ENCODE measurements around the gene VASH2. TPM values are rescaled to one million over a fixed set of nuclear protein-coding genes. Genes with fewer than 3 reads are reported as not detected.
A peak's percentile ranks its signal among the peaks of the same experiment; 100 is the strongest.

Gene VASH2
- polyA plus RNA-seq, 1 donor = 5.1 TPM

DNA sequence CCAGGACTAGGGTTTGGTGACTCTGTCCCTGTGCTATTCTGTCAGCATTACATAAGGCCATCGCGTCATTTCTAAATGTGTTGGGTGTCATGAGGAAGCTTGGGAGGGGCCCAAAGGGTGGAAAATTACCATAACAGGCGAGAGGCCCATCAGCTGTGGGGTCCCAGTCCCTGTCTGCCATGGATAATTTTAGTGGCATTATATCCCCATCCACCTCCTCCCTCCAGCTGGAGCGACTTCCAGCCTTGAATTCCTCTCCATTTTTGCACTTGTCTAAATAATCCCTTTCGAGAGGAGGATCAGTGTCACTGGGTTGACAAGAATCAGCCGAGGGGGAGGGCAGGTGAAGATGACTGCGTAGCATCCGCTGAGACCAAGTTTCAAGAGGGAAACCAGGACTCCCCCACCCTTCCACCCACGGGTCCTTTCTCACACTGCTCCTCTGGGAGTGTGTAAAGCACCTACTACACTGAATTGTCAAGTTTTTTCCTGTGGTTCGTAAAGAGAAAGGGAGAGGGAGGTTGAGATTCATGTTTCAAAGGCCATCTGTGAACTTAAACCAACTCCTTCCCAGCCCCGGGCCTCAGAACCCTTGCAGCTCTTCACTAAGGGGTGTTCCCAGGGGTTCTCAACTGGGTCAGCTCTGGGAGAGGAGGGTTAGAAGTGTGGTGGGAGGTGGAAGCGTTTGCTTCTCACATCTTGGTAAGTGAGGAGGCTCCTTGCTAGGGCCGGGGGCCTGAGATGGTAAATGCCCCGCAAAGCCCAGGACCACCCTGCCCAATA lies 29.2 kb downstream of the VASH2 start:
- WGBS (ENCODE audit: insufficient coverage, low lambda C conversion rate) = no CpG with 5 or more reads among the region's 14 CpGs
- Histone ChIP-seq H3K36me3 (ENCODE audit: control insufficient read depth, insufficient read depth, low read length) (peaks cover 4% of the 10 kb centered on the region), H3K4me1 (ENCODE audit: control insufficient read depth, insufficient read depth, low read length) (no peaks in the 10 kb centered on the region), H3K27ac (ENCODE audit: low read length) (no peak overlapping the region), H3K27me3 (ENCODE audit: control insufficient read depth, insufficient read depth, low read length) (no peaks in the 10 kb centered on the region), H3K4me3 (ENCODE audit: low read length) (no peak overlapping the region), H3K9me3 (ENCODE audit: control insufficient read depth, low read depth, low read length) (no peaks in the 10 kb centered on the region)
- DNase-seq = no peak

DNA sequence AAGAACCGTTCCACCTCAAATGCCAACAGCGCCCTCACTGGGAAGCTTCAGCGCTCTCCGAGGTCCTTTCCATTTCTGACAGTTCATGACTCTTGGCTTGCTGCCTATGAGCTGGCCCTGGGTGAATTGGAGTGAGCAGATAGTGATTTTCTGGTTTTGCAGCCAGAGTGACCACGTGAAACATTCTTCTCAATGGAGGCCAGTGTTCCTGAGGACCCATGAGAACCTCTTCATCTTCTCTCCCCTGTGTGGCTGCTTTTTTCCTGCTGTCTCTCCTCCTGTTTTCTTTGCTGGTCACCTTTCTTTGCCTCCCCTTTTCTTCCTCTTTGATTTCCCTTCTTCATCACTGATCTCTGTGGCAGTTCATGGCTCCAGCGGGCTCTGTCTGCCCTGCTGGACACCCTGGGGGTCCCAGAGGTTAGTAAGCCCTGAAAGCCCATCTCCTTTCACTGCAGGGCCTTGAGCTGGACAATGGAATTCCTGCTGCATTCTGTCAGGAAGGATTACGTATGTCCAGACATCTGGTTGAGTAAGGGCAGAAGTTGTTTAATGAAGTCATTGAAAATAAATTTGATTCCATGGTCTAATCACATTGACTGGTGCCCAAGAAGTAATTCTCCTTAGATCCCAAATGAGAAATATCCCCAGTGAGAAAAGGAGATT lies 29.9 kb downstream of the VASH2 start:
- no peaks in the 10 kb centered on the region for H3K27me3 ChIP-seq (ENCODE audit: control insufficient read depth, insufficient read depth, low read length)
- H3K9me3 ChIP-seq (ENCODE audit: control insufficient read depth, low read depth, low read length) = no peaks in the 10 kb centered on the region
- DNase-seq = no peak

DNA sequence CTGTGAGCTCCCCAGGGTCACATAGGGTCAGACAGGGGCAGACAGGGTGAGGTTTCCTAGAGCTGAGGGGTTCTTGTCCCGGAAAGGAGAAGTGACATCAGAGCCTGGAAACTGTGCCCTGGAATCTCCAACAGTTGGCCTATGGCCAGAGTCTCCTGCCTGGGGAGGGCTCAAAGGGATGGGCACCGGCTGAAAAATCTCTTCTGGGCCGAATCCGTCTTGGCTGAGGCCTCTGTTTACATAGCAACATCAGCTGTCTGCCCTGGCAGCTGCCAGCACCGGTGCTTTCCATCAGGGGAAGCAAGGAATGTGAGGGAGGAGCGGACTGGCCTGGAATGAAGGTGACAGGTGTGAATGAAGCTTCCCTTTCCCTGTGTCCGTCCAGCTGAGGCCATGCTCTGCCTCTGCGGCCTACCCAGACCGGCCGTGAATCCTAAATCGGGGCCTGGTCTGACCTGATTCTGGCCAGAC lies 30.7 kb downstream of the VASH2 start:
- DNase-seq = peak in 1 of 2 donors; percentile 46

More for the DNA sequence above, 29.9 kb downstream of the VASH2 start:
- no peak overlapping the region for H3K27ac ChIP-seq (ENCODE audit: low read length)
- H3K4me3 ChIP-seq (ENCODE audit: low read length) = no peak overlapping the region
- WGBS (ENCODE audit: insufficient coverage, low lambda C conversion rate) = no CpG with 5 or more reads among the region's 7 CpGs
- no peaks in the 10 kb centered on the region for H3K4me1 ChIP-seq (ENCODE audit: control insufficient read depth, insufficient read depth, low read length)
- H3K36me3 ChIP-seq (ENCODE audit: control insufficient read depth, insufficient read depth, low read length) = no peaks in the 10 kb centered on the region

DNA sequence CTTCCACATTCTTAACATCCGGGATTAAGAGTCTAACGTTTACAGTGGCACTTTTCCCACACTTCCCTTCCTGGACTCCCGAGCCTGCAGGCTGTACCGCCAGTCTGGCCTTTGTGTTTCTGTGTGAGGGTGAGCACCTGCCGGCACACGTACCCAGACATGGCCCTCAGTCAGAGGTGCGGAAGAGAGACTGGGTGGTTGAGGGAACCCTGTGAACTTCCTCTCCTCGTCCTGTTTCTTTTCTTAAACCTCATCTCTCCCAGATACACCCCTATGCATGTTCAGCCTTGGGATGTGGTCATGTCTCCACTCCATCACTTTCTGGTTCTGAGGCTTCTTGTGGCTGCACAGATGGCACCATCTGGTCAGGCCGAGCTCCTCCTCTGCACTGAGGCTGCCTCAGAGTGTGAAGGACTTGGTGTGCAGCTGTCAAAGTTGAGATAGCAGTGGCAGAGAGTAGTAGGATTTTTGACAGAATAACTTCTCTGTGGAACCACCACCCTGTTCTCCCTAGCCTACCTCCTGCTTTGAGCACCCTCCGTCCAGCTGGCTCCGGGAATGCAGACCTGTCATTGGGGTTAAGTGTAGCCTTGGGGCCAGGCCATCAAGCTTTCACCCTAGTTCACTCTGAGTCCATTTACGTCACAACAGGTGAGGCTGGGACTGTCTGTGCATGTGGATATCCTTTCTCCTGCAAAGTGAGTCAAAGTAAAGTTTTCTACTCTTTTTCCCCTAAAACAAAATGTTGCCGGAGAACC lies 31.4 kb downstream of the VASH2 start:
- Histone ChIP-seq H3K4me3 (ENCODE audit: low read length) (no peak overlapping the region), H3K36me3 (ENCODE audit: control insufficient read depth, insufficient read depth, low read length) (no peaks in the 10 kb centered on the region), H3K27me3 (ENCODE audit: control insufficient read depth, insufficient read depth, low read length) (no peaks in the 10 kb centered on the region), H3K9me3 (ENCODE audit: control insufficient read depth, low read depth, low read length) (no peaks in the 10 kb centered on the region), H3K27ac (ENCODE audit: low read length) (no peak overlapping the region), H3K4me1 (ENCODE audit: control insufficient read depth, insufficient read depth, low read length) (no peaks in the 10 kb centered on the region)
- WGBS (ENCODE audit: insufficient coverage, low lambda C conversion rate) = 80% methylated on average over 1 of the region's 13 CpGs
- no peak for DNase-seq

More for the DNA sequence above, 30.7 kb downstream of the VASH2 start:
- Histone ChIP-seq H3K27ac (ENCODE audit: low read length) (no peak overlapping the region), H3K27me3 (ENCODE audit: control insufficient read depth, insufficient read depth, low read length) (no peaks in the 10 kb centered on the region), H3K9me3 (ENCODE audit: control insufficient read depth, low read depth, low read length) (no peaks in the 10 kb centered on the region), H3K4me3 (ENCODE audit: low read length) (no peak overlapping the region), H3K36me3 (ENCODE audit: control insufficient read depth, insufficient read depth, low read length) (no peaks in the 10 kb centered on the region), H3K4me1 (ENCODE audit: control insufficient read depth, insufficient read depth, low read length) (no peaks in the 10 kb centered on the region)
- no CpG with 5 or more reads among the region's 11 CpGs for WGBS (ENCODE audit: insufficient coverage, low lambda C conversion rate)

DNA sequence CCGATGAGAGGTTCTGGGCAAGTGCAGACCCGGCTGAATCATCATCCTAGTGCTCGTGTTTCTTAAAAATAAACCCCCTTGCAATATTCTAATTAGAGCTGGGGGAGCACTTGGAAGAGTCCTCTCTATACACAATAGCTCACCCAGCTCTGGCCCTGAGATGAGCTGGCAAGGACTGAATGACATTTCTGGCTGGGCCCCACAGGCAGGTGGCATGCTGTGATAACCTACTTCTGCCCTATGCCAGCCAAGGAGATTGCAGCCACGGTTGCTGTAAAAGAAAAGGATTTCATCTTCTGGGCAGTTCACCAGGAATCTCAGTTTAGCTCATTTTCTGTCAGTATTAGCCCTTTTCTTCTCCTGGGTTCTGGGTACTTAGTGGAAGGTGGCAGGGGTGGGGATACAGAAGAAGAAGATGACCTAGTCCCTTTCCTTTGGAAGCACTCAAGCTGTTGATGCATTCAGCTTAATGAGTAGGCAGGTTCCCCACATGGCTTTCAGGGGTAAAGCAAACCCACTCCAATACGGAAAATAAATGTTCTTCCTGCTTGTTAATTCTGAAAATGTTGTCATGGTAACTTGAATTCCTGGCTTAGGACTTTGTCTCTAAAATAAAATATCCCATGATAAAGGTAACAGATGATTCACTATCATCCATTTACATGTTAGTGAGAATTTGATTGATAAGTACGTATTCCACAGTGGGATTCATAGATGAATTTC lies 32.2 kb downstream of the VASH2 start:
- Histone ChIP-seq H3K27ac (ENCODE audit: low read length) (no peak overlapping the region), H3K4me1 (ENCODE audit: control insufficient read depth, insufficient read depth, low read length) (no peaks in the 10 kb centered on the region), H3K36me3 (ENCODE audit: control insufficient read depth, insufficient read depth, low read length) (no peaks in the 10 kb centered on the region), H3K9me3 (ENCODE audit: control insufficient read depth, low read depth, low read length) (no peaks in the 10 kb centered on the region), H3K27me3 (ENCODE audit: control insufficient read depth, insufficient read depth, low read length) (no peaks in the 10 kb centered on the region), H3K4me3 (ENCODE audit: low read length) (no peak overlapping the region)
- DNase-seq = no peak
- 50% methylated on average over 1 of the region's 6 CpGs for WGBS (ENCODE audit: insufficient coverage, low lambda C conversion rate)

DNA sequence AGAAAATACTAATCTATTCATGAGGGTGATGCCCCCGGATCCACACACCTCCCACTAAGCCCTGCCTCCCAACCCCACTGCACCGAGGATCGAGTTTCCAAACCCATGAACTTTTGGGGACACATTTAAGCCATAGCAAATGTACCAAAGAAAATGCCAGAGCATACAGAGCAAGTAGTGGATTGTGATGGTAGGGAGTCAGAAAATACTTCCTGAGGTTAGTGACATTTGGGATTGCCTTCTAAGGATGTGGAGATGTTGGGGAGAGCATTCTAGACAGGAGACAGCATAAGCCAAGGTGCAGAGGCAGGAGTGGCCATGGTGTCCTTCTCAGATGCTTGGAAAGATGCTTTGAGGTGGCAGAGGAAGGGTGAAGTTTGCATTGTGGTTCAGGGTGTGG lies 33.1 kb downstream of the VASH2 start:
- DNase-seq = no peak
- no peaks in the 10 kb centered on the region for H3K27me3 ChIP-seq (ENCODE audit: control insufficient read depth, insufficient read depth, low read length)
- H3K36me3 ChIP-seq (ENCODE audit: control insufficient read depth, insufficient read depth, low read length) = no peaks in the 10 kb centered on the region
- no peaks in the 10 kb centered on the region for H3K9me3 ChIP-seq (ENCODE audit: control insufficient read depth, low read depth, low read length)
- no peak overlapping the region for H3K27ac ChIP-seq (ENCODE audit: low read length)
- no peak overlapping the region for H3K4me3 ChIP-seq (ENCODE audit: low read length)
- H3K4me1 ChIP-seq (ENCODE audit: control insufficient read depth, insufficient read depth, low read length) = peaks cover 4% of the 10 kb centered on the region
- WGBS (ENCODE audit: insufficient coverage, low lambda C conversion rate) = no CpG with 5 or more reads among the region's 3 CpGs

DNA sequence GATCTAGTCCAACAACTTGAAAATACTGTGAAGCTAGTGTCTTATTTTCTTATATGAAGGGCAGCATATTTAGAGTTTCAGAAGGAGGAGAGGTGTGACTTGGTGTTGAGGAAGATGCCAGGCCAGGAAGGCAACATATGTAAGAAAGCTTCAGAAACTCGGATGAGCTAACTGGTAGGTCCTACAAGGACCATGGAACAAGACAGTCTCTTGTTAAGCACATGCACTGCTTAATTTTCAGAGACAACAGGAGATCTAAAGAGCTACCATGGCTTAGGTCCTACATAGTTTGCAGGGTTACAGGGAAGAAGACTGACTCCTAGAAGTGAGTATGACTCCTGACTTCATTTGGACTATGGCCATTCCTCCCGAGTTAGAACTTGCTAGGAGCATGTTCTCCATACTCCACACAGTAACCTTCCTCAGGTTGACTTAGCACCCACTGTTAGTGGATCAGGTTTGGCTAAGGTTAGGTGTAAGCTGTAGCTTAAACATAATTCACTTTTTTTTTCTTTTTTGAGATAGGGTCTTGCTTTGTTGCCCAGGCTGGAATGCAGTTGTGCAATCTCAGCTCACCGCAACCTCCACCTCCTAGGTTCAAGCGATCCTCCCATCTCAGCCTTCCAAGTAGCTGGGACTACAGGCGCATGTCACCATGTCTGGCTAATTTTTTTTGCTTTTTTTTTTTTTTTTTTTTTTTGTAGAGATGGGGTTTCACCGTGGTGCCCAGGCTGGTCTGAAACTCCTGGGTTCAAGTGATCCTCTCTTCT lies 34.4 kb downstream of the VASH2 start:
- H3K27ac ChIP-seq (ENCODE audit: low read length) = no peak overlapping the region
- peaks cover 5% of the 10 kb centered on the region for H3K4me1 ChIP-seq (ENCODE audit: control insufficient read depth, insufficient read depth, low read length)
- H3K9me3 ChIP-seq (ENCODE audit: control insufficient read depth, low read depth, low read length) = no peaks in the 10 kb centered on the region
- no peaks in the 10 kb centered on the region for H3K36me3 ChIP-seq (ENCODE audit: control insufficient read depth, insufficient read depth, low read length)
- H3K27me3 ChIP-seq (ENCODE audit: control insufficient read depth, insufficient read depth, low read length) = no peaks in the 10 kb centered on the region
- no peak for DNase-seq
- WGBS (ENCODE audit: insufficient coverage, low lambda C conversion rate) = no CpG with 5 or more reads among the region's 6 CpGs
- no peak overlapping the region for H3K4me3 ChIP-seq (ENCODE audit: low read length)

DNA sequence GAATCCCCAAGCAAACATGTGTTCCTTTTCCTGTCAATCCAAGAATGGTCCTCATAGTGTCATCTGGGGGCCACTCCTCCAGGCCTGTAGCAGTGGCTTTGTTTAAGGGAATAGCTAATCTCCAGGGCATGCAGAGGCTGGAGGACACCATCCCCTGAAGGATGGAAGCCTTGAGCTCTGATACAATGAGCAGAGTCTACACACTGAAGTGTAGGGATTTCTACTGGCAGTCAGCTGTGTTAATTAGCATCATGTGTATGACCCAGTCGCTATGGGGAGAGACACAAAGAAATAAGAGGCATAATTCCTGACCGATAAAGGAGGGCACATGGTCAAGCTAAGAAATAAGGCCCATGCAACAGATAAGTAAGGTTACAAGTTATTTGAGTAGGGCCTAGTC lies 36.2 kb downstream of the VASH2 start:
- H3K4me1 ChIP-seq (ENCODE audit: control insufficient read depth, insufficient read depth, low read length) = peaks cover 5% of the 10 kb centered on the region
- H3K27ac ChIP-seq (ENCODE audit: low read length) = no peak overlapping the region
- H3K9me3 ChIP-seq (ENCODE audit: control insufficient read depth, low read depth, low read length) = no peaks in the 10 kb centered on the region
- no peaks in the 10 kb centered on the region for H3K36me3 ChIP-seq (ENCODE audit: control insufficient read depth, insufficient read depth, low read length)
- no peaks in the 10 kb centered on the region for H3K27me3 ChIP-seq (ENCODE audit: control insufficient read depth, insufficient read depth, low read length)
- H3K4me3 ChIP-seq (ENCODE audit: low read length) = no peak overlapping the region
- no peak for DNase-seq
- no CpG with 5 or more reads among the region's 2 CpGs for WGBS (ENCODE audit: insufficient coverage, low lambda C conversion rate)

DNA sequence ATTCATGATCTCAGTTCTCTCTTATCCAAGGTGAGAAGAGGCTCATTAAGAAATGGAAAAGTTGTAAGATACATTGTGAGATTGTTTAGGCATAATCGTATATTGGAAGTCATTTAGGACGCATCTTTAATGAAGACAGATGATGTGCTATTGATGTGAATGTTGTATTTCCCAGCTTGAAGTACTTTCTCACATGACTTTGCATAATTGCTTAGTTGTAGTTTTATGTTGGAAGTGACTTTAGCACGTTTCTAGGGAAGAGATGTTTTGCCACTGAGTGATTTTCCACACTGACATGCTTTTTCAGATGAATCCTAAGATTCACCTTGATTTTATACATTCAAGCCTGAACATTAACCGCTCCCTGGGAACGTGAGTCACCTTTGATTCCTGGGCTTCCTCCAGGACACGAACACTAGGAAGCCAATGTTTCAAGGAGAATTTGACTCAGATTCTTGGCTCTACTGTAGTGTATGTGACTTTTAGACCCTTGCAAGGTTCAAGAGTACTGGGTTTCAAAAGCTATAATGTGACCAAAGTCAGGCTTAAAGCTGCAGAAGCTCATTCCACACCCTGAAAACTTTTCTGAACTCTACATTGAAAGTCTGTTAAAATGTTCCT lies 37.5 kb downstream of the VASH2 start:
- DNase-seq = peak; percentile 51 to 68
- no CpG with 5 or more reads among the region's 6 CpGs for WGBS (ENCODE audit: insufficient coverage, low lambda C conversion rate)
- H3K9me3 ChIP-seq (ENCODE audit: control insufficient read depth, low read depth, low read length) = no peaks in the 10 kb centered on the region
- H3K4me3 ChIP-seq (ENCODE audit: low read length) = no peak overlapping the region
- H3K36me3 ChIP-seq (ENCODE audit: control insufficient read depth, insufficient read depth, low read length) = no peaks in the 10 kb centered on the region
- H3K4me1 ChIP-seq (ENCODE audit: control insufficient read depth, insufficient read depth, low read length) = peaks cover 5% of the 10 kb centered on the region
- no peaks in the 10 kb centered on the region for H3K27me3 ChIP-seq (ENCODE audit: control insufficient read depth, insufficient read depth, low read length)
- peak overlapping the region; percentile 11 for H3K27ac ChIP-seq (ENCODE audit: low read length)

Measured in large intestine (tissue), 3 donors.